Lower leg skin (tissue), 3 donors: ENCODE data around the gene RASA3.

Experiments used
- POLR2A ChIP-seq, 2 donors: fragments of 450-650 bp; IDR thresholded peaks; one replicate each; pipeline ENCODE4 v1.6.1; 2016 to 2017; ENCODE audit warnings: antibody characterized with exemption in 2 of 2, mild to moderate bottlenecking in 1 of 2, moderate library complexity in 1 of 2
- TF ChIP-seq, protein P1 (sequence below), 3 donors: fragments of 450-650 bp; IDR thresholded peaks; one replicate each; pipeline ENCODE4 v1.5.1; 2016; ENCODE audit warnings: antibody characterized with exemption in 3 of 3, mild to moderate bottlenecking in 3 of 3, moderate library complexity in 2 of 3

GRCh38 chr13:114103801-114104654 is 28.4 kb downstream of the RASA3 start:
- no peak for TF ChIP-seq POLR2A (IDR thresholded peaks at IDR 0.05)
- TF ChIP-seq, protein P1, sequence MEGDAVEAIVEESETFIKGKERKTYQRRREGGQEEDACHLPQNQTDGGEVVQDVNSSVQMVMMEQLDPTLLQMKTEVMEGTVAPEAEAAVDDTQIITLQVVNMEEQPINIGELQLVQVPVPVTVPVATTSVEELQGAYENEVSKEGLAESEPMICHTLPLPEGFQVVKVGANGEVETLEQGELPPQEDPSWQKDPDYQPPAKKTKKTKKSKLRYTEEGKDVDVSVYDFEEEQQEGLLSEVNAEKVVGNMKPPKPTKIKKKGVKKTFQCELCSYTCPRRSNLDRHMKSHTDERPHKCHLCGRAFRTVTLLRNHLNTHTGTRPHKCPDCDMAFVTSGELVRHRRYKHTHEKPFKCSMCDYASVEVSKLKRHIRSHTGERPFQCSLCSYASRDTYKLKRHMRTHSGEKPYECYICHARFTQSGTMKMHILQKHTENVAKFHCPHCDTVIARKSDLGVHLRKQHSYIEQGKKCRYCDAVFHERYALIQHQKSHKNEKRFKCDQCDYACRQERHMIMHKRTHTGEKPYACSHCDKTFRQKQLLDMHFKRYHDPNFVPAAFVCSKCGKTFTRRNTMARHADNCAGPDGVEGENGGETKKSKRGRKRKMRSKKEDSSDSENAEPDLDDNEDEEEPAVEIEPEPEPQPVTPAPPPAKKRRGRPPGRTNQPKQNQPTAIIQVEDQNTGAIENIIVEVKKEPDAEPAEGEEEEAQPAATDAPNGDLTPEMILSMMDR (IDR thresholded peaks at IDR 0.05), result no peak
